B cell (primary cell): ENCODE results near the gene MAN2B2. TPM values are rescaled to one million over a fixed set of nuclear protein-coding genes. Genes with fewer than 3 reads are reported as not detected.

Source experiments
- ATAC-seq: fragments of 200-7000 bp; cut with Tn5 transposase; one replicate; pipeline ENCODE4 v1.10.0; 2021; ENCODE audit warnings: low read depth, mild to moderate bottlenecking, moderate number of reproducible peaks, moderate library complexity
- CTCF ChIA-PET: fragments of 350-600 bp; sonication (Branson Sonifier 250); formaldehyde crosslinking; loops from one replicate; lab custom pipeline; 2021; ENCODE audit warnings: antibody characterized with exemption, inconsistent platforms; lab: Charles Lee
- POLR2A ChIA-PET: fragments of 350-600 bp; sonication (Branson Sonifier 250); formaldehyde crosslinking; loops from one replicate; lab custom pipeline; 2021; ENCODE audit warnings: antibody characterized with exemption; lab: Charles Lee
- DNase-seq: peaks from one replicate; pipeline ENCODE4 v3.0.0; 2013
- H2AFZ ChIP-seq: 2 replicates; pipeline ENCODE4 v1.6.1; 2012; ENCODE audit warnings: mild to moderate bottlenecking, low read depth, low read length; ENCODE audit not compliant: insufficient read depth, poor library complexity, severe bottlenecking
- H3K27ac ChIP-seq, 2 donors: 1 replicate in 1 of 2; 2 replicates in 1 of 2; pipeline ENCODE4 v1.5.1; 2012 to 2013; ENCODE audit warnings: low read length in 2 of 2, mild to moderate bottlenecking in 2 of 2, moderate library complexity in 1 of 2
- H3K27me3 ChIP-seq, 4 experiments: fragments of 200-600 bp in 1 of 4; sonication (generic) in 1 of 4; replicated peaks in 1 of 4; 1 replicate in 2 of 4; 2 replicates in 2 of 4; pipeline versions ENCODE4 v1.6.1 to v1.7.0; 2013 to 2016; ENCODE audit warnings: low read length in 3 of 4, mild to moderate bottlenecking in 2 of 4, mixed read lengths in 1 of 4, moderate library complexity in 1 of 4; ENCODE audit not compliant: insufficient read depth in 4 of 4, control insufficient read depth in 3 of 4; ENCODE audit errors: control extremely low read depth in 1 of 4
- H3K36me3 ChIP-seq, 2 experiments: replicated peaks in 1 of 2; 1 replicate in 1 of 2; 2 replicates in 1 of 2; pipeline versions ENCODE4 v1.6.1 to v1.7.1; 2013; ENCODE audit warnings: low read length in 1 of 2; ENCODE audit not compliant: insufficient read depth in 2 of 2, control insufficient read depth in 1 of 2; ENCODE audit errors: control extremely low read depth in 1 of 2, extremely low read depth in 1 of 2
- H3K4me1 ChIP-seq, 2 donors: fragments of 200-600 bp in 1 of 2; sonication (generic) in 1 of 2; 1 replicate in 1 of 2; 2 replicates in 1 of 2; pipeline versions ENCODE4 v1.5.1 to v1.6.1; 2013 to 2017; ENCODE audit warnings: low read length in 2 of 2; ENCODE audit not compliant: control insufficient read depth in 2 of 2, insufficient read depth in 2 of 2
- H3K4me2 ChIP-seq: replicated peaks from 2 replicates; pipeline ENCODE3; 2012; ENCODE audit warnings: mild to moderate bottlenecking, low read depth, low read length; ENCODE audit not compliant: poor library complexity, severe bottlenecking
- H3K4me3 ChIP-seq, 5 experiments: fragments of 200-600 bp in 1 of 5; sonication (generic) in 1 of 5; 1 replicate in 3 of 5; 2 replicates in 2 of 5; pipeline versions ENCODE4 v1.5.1 to v1.7.0; 2011 to 2016; ENCODE audit warnings: low read length in 4 of 5, mild to moderate bottlenecking in 4 of 5, low read depth in 2 of 5, control low read depth in 1 of 5, moderate library complexity in 1 of 5; ENCODE audit not compliant: insufficient read depth in 1 of 5; ENCODE audit errors: control extremely low read depth in 1 of 5, extremely low read depth in 1 of 5
- H3K79me2 ChIP-seq: fragments of 200-600 bp; sonication (generic); one replicate; pipeline ENCODE4 v1.6.0; 2016; ENCODE audit warnings: low read length; ENCODE audit not compliant: control insufficient read depth, insufficient read depth
- H3K9ac ChIP-seq: fragments of 200-600 bp; sonication (generic); 2 replicates; pipeline ENCODE4 v1.6.1; 2017; ENCODE audit warnings: mild to moderate bottlenecking, low read length, moderate library complexity
- H3K9me3 ChIP-seq, 3 donors: one replicate each; pipeline versions ENCODE4 v1.6.1 to v1.7.1; 2013; ENCODE audit warnings: low read length in 2 of 3; ENCODE audit not compliant: control insufficient read depth in 2 of 3, insufficient read depth in 1 of 3; ENCODE audit errors: control extremely low read depth in 1 of 3
- H4K20me1 ChIP-seq: 2 replicates; pipeline ENCODE4 v1.6.0; 2012; ENCODE audit warnings: mild to moderate bottlenecking, low read length; ENCODE audit not compliant: insufficient read depth, control insufficient read depth, poor library complexity, severe bottlenecking
- H3K27ac Mint-ChIP-seq: one replicate; pipeline ENCODE4 v1.8.0; 2021; ENCODE audit warnings: mixed read lengths
- H3K27me3 Mint-ChIP-seq: one replicate; pipeline ENCODE4 v1.8.0; 2021; ENCODE audit warnings: mixed read lengths
- H3K4me1 Mint-ChIP-seq: one replicate; pipeline ENCODE4 v1.8.0; 2021; ENCODE audit warnings: mixed read lengths
- H3K4me3 Mint-ChIP-seq: one replicate; pipeline ENCODE4 v1.8.0; 2021; ENCODE audit warnings: mixed read lengths
- H3K9me3 Mint-ChIP-seq: one replicate; pipeline ENCODE4 v1.8.0; 2022; ENCODE audit warnings: mixed read lengths; ENCODE audit not compliant: insufficient read depth
- EZH2 ChIP-seq: IDR thresholded peaks from 2 replicates; pipeline ENCODE4 v1.6.1; 2012; ENCODE audit warnings: borderline replicate concordance, low read depth, mild to moderate bottlenecking, moderate library complexity, low read length; ENCODE audit not compliant: insufficient read depth, poor library complexity, severe bottlenecking
- WGBS: methylation state at CpG from one replicate; pipeline ENCODE4 v1.1.5; 2013; ENCODE audit warnings: missing lambda C conversion rate; ENCODE audit not compliant: insufficient coverage; 5-methylcytosine and 5-hydroxymethylcytosine counted together
- intact Hi-C: fragments of 100-400 bp; cut with micrococcal nuclease; formaldehyde crosslinking; loops from one replicate; pipeline ENCODE4 v1.10.0; 2022
- polyA plus RNA-seq: library from polyadenylated mRNA; depleted of rRNA; stranded (reverse); fragments of >200 nt; gene quantifications from 2 replicates; pipeline ENCODE4 v1.2.3, GENCODE V29; 2012
- total RNA-seq, 2 donors: library from RNA; stranded (reverse); fragments of 120-200 nt in 1 of 2; gene quantifications; 1 replicate in 1 of 2; 2 replicates in 1 of 2; pipeline versions ENCODE4 v1.2.3 to v1.2.4, GENCODE V29; 2013 to 2022
- TF ChIP-seq, protein P1 (sequence below): fragments of 200-600 bp; IDR thresholded peaks from one replicate; pipeline ENCODE4 v1.8.0; 2022; ENCODE audit warnings: antibody characterized with exemption, mild to moderate bottlenecking

The MAN2B2 gene
- total and polyA plus RNA-seq, 2 donors (not counting 1 experiment from before 2014, with no cell fraction given), result 35.0 to 37.0 TPM

GRCh38 chr4:6571608-6572007 is 3.4 kb upstream of the MAN2B2 start:
- Mint-ChIP-seq H3K27ac (no peak overlapping the region), H3K27me3 (peaks cover 12% of the 10 kb centered on the region), H3K4me3 (no peak overlapping the region), H3K9me3 (peaks cover 2% of the 10 kb centered on the region), H3K4me1 (peaks cover 14% of the 10 kb centered on the region)
- Histone ChIP-seq H3K27ac (no peak overlapping the region), H3K27me3 (peaks cover 0 to 4% (median 1%) of the 10 kb centered on the region in 4 experiments), H3K36me3 (no peaks in the 10 kb centered on the region), H3K4me3 (no peak overlapping the region), H3K4me1 (peaks cover 9 to 19% of the 10 kb centered on the region in 2 donors), H4K20me1 (peaks cover 10% of the 10 kb centered on the region), H3K79me2 (peaks cover 17% of the 10 kb centered on the region), H3K4me2 (no peak overlapping the region), H3K9ac (no peak overlapping the region), H2AFZ (no peak overlapping the region), H3K9me3 (peaks cover 0 to 7% (median 0%) of the 10 kb centered on the region in 3 donors)
- DNase-seq, result no peak
- POLR2A ChIA-PET, result no interaction called here
- no peak for TF ChIP-seq EZH2
- TF ChIP-seq, protein P1, sequence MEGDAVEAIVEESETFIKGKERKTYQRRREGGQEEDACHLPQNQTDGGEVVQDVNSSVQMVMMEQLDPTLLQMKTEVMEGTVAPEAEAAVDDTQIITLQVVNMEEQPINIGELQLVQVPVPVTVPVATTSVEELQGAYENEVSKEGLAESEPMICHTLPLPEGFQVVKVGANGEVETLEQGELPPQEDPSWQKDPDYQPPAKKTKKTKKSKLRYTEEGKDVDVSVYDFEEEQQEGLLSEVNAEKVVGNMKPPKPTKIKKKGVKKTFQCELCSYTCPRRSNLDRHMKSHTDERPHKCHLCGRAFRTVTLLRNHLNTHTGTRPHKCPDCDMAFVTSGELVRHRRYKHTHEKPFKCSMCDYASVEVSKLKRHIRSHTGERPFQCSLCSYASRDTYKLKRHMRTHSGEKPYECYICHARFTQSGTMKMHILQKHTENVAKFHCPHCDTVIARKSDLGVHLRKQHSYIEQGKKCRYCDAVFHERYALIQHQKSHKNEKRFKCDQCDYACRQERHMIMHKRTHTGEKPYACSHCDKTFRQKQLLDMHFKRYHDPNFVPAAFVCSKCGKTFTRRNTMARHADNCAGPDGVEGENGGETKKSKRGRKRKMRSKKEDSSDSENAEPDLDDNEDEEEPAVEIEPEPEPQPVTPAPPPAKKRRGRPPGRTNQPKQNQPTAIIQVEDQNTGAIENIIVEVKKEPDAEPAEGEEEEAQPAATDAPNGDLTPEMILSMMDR, result no peak
- ATAC-seq, result no peak
- 92% methylated on average over 2 of the region's 3 CpGs for WGBS
- CTCF ChIA-PET, result no interaction called here
- intact Hi-C loops, result loop anchor here (10.0 kb wide), 1 partner anchor 533 kb away; no protein-coding TSS in a partner anchor

- Histone ChIP-seq H3K27me3 (peaks cover 0 to 2% (median 0%) of the 10 kb centered on the region in 4 experiments), H3K4me1 (peaks cover 9 to 19% of the 10 kb centered on the region in 2 donors), H3K4me3 (no peak overlapping the region), H3K79me2 (peaks cover 17% of the 10 kb centered on the region), H3K4me2 (no peak overlapping the region), H3K36me3 (peaks cover 1 to 15% of the 10 kb centered on the region in 2 experiments), H3K27ac (no peak overlapping the region), H2AFZ (peak overlapping the region; percentile 99), H3K9ac (no peak overlapping the region), H4K20me1 (peaks cover 10% of the 10 kb centered on the region), H3K9me3 (no peaks in the 10 kb centered on the region)
- H3K27ac Mint-ChIP-seq, result no peak overlapping the region
- TF ChIP-seq, protein P1, result no peak
- peaks cover 2% of the 10 kb centered on the region for H3K9me3 Mint-ChIP-seq
- DNase-seq (no peak), ATAC-seq (no peak)
- H3K4me1 Mint-ChIP-seq, result peaks cover 16% of the 10 kb centered on the region
- intact Hi-C loops, result loop anchor here (10.0 kb wide), 1 partner anchor 531 kb away; no protein-coding TSS in a partner anchor
- no peaks in the 10 kb centered on the region for H3K27me3 Mint-ChIP-seq
- POLR2A ChIA-PET, result no interaction called here
- whole genome bisulfite sequencing, result 79% methylated on average over 3 of the region's 6 CpGs
- H3K4me3 Mint-ChIP-seq, result peak overlapping the region; percentile 90
- CTCF ChIA-PET, result interaction anchor here (1.2 to 1.3 kb wide), 2 partner anchors 12 to 145 kb away, joined by 3 read pairs; no protein-coding TSS in a partner anchor
Measured at GRCh38 chr4:6573551-6573950, 1.4 kb upstream of the MAN2B2 start.
